Ureter (tissue), 1 donor: ENCODE measurements around the gene ETV6. TPM values are rescaled to one million over a fixed set of nuclear protein-coding genes. Genes with fewer than 3 reads are reported as not detected.

Experiments
- DNase-seq: peaks from one replicate; pipeline ENCODE4 v3.0.0-alpha.2; 2020; ENCODE audit warnings: low spot score
- total RNA-seq: library from RNA; stranded (reverse); gene quantifications from one replicate; pipeline ENCODE4 v1.2.4, GENCODE V29; 2023
- donor health status: DM: yes; HTN: yes; CAD: no.

Gene ETV6
- total RNA-seq, 1 donor from 2014 or later, result 97.4 TPM

GRCh38 chr12:11739980-11740577 is 90.6 kb downstream of the ETV6 start:
- DNase-seq, result no peak

DNA sequence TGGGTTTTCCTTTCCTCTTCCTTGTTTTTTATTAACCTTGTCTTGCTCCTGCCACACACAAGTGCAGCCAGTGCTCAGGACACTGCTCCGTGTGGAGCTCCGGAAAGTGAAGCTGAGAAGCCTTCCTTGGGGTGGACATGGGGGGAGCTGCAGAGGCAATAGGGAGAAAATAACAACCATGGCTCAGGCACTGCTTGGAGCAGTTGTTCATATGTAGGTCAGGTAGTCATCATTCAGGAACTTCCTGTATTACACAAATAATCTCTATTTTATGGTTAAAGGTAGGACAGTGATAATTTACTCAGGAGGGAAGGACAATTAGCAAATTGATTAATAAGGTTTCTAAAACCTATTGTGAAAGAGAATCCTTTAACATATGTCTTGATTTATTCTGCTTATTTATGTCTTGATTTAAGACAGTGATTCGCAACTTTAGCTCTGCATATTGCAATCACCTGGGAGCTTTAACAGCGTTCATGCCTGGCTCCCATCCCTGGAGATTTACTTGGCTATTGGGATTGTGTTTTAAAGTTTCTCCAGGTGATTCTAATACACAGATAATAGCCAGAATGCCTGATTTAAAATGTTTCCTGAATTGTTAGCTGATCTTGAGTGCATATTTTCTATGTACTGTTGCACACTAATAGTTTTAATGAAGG is 92.1 kb downstream of the ETV6 start:
- no peak for DNase-seq

DNA sequence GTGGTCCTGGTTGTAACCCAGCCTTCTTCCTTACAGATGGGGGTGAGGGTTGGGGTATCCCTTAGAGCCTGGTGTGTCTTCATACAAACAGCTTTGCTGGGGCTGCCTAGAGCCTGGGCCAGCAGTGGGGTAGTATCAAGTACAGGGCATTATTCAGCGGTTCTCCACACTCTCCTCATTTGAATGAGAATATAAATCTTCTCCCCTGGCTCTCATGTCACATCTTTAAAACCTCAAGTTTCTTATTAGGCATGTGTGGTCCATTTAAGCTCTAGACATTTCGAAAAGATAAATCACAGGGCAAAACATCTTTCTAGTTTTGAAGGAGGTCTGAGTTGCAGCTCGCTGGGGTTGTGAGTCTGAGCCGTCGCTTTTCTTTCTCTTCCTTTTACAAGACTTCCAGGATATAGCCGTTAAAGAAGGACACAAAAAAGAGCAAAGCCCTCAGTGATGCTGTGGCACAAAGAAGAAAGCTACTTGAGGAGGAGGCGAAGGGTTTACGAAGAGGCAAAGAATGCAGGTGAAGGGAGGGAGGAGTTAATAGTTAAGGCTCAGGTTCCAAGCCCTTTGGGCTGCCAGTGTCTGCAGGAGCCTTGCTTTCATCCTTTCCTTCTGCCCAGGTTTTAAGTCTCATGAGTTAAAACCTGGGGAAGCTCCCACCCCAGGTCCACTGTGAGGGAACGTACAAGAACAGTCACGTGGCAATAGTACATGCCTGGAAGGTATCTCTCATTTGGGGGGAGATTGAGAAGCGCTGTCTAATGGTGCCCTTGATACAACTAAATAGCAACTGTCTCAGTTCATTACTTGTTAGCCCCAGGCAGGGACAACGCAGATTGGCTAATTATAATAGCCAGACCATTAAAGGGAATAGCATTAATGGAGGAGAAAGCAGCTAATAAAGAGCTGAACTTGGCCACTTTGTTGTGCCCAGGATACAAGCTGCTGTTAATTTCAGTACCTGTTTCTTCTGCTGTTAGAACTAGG is 94.2 kb downstream of the ETV6 start:
- DNase-seq, result no peak

DNA sequence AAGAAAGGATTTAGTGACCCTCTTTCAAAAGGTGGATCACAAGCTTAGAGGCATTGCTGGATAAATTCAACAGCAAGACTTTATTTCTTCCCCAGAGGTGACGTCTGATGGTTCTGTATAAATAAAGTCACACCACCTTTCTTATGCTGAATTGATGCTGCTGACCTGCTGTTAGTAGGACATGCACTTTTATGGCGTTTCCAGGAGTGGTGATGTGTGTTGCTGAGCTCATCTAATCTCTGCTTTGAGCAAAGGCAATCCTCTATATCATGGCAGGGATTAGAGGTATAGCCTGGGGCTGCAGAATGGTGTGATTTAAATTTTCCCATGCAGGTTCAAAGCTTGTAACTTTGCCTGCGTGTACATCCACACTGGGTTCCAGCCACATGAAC is 94.9 kb downstream of the ETV6 start:
- DNase-seq, result no peak

DNA sequence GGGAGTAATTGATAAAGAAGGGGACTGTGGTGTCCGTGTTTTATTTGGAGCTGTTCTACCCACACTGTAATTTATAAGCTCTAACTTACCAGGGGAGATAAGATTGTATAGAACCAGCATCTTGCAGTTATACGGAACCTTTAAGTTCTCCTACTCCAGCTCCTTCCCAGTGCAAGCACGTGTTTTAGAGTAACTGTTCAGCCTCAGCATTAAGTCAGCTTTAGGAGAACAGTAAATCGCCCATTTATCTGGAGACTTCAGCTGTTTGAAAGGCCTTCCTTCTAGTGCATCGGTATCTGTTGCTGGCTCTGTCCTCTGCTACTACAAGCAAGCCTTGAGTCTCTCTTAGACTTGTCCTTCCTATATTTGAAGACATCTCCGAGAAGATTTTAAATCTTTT is 95.6 kb downstream of the ETV6 start:
- no peak for DNase-seq

- DNase-seq, result peak; percentile 70
Measured at GRCh38 chr12:11746024-11746771, 96.7 kb downstream of the ETV6 start.

DNA sequence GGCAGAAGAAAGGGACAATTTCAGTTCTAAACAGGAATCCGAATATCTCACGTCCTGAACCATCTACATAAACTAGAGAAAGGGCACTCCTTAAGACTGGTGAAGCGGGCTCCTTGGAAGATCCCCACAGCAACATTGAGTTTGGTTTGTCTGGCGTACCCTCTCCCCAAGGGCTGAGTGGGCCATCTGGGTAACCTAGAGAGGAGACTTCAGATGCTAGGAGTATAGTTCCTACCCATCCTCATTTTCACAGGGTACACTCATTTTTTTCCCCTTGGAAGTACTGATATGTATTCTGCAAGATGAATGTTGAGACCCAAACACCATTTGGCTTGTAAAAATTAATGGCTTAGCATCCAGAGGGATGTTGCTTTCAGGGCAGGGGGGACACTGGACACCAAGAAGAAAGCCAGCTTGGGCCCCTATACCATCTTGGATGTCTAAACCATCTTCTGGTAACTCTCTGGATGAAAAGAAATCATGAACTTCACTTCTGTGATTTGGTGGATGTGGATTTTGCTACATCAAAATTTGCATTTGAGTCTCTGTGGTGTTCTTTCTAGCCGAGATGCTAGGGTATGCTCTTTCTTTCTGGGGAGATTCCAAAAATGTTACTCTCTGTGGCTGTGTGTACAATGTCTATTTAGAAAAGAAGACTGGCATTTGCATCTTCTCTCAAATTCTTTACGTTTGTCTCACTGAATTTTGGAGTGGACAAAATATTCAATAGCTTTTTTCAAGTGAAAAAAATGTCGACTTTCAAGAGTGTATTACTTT is 97.7 kb downstream of the ETV6 start:
- no peak for DNase-seq

DNA sequence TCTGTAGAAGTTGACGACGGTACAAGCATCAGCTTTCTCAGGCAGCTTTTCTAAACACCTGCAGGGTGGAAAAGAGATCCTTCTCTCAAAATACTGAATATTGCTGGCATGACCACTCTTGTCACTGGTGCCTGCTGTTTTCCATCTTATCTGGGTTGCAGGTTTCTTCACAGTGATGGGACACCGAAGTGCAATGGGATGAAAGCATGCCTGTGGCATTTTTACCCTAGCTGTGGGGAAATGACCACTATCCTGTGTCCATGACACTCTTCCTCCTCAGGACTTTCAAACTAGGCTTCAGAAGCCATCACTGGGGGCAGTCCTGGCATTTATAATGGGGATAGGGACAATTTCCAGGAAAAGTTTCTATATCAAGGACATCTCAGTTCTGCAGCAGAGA is 98.5 kb downstream of the ETV6 start:
- no peak for DNase-seq

DNA sequence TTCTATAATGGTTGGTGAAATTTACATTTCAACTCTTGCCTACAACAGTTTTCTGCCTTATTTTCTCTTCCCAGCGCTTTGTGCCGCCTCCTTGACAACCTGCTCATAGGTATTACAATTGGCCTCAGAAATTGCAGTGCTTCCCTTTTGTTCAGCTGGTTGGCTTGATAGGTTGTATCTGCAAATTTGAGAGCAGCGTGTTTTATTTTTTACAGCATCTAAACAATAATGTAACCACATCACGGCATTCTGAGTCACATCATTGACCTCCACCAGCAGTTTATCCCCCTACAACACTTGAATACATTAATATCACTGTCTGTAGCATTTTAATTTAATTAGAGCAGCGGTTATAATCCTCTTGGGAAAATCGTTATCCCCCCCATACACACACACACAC is 99.4 kb downstream of the ETV6 start:
- no peak for DNase-seq

DNA sequence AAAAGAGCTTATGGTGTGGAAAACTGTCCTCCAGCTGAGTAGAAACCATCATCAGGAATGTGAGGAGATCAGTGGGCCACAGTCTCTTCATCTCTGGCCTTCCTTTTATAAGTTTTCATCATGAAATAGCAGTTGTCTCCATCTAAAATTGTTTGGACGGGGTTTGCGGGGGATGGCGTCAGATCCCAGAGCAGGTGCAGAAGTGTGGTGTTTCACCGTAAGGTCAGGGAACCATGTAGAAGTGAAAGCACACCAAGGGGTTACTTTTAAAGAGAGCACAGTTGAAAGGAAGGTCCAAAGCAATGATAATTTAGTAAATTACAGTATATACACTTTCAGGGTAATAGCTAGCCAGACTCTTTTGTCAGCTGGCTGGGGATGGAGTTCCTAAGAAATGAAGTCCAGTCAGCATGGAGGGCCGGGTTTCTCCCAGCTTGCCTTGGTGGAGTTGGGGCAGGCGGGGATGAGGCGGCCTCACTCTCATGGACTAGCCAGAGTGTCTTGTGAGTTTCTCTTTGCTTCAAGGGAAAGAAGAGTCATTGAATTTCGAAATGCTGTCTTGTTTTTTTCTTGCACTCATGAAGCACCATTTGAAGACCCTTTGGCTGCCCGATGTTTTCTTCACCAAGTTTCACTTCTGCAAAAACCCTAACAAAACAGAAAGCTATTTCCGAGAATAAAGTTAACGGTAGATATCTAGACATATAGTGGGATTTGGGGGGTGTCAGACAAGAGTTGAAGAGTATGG is 100.6 kb downstream of the ETV6 start:
- DNase-seq, result no peak

- no peak for DNase-seq
Measured at GRCh38 chr12:11752403-11753149, 103.1 kb downstream of the ETV6 start.

- no peak for DNase-seq
Measured at GRCh38 chr12:11753150-11753499, 103.7 kb downstream of the ETV6 start.

DNA sequence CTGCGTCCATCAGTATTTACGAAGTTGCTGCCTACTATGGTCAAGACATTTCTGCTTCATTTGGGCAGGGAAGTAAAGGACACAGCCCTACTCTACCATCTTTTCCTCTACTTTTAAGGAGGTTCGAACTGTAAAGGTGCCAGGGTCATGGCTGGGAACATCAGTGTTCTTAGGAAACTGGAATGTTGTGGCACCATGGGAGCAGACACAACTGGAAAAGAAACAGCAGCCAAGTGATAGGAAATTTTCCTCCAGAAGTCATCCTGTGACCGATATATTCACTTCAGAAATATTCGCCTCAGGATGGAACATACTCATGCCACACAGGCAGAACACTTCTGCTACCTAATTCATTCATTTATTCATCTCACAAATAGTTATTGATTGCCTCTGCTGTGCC is 104.4 kb downstream of the ETV6 start:
- no peak for DNase-seq

GRCh38 chr12:11754256-11754655 is 104.8 kb downstream of the ETV6 start:
- no peak for DNase-seq

GRCh38 chr12:11755302-11755930 is 105.9 kb downstream of the ETV6 start:
- DNase-seq, result no peak

GRCh38 chr12:11756022-11756421 is 106.5 kb downstream of the ETV6 start:
- no peak for DNase-seq

GRCh38 chr12:11756523-11756922 is 107.0 kb downstream of the ETV6 start:
- no peak for DNase-seq

GRCh38 chr12:11757095-11757494 is 107.6 kb downstream of the ETV6 start:
- no peak for DNase-seq

- no peak for DNase-seq
Measured at GRCh38 chr12:11757531-11757930, 108.1 kb downstream of the ETV6 start.
